NCI-H345 treated with DMSO at 0.1 percent for 48 hours (cell line): ENCODE data around the gene ADIRF.
"Not testable (repeated sequence)": the region's sequence is repeated elsewhere in the genome, so short reads cannot be mapped to it uniquely, and the experiment has no call there.

ENCODE experiments used
- DNase-seq: peaks from one replicate; lab custom pipeline; 2025; ENCODE audit not compliant: unreplicated experiment; lab: John Stamatoyannopoulos, UW

Gene ADIRF

GRCh38 chr10:87019504-87019903 is 51.2 kb downstream of the ADIRF start:
- not testable (repeated sequence) for DNase-seq

DNA sequence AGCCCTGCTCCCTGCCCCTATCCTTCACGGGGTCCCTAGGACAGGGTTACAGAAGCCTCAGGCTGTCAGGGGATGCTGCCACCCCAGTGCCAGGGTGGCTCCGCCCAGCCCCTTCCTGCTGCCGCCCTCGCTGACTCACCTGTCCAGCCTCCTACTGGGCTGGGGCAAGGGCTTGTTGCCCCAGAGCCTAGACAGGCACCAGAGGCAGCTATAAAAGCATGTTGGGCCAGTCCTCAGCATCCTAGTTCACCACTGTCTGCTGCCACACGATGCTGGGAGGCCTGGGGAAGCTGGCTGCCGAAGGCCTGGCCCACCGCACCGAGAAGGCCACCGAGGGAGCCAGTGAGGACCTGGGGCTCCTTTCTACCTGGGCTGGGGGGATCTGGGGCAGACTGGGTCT is 51.8 kb downstream of the ADIRF start, which contains the start of gene FAM25A:
Gene FAM25A (plus strand): TSS at position 239 of the 400 bp plus-strand sequence. CDS start 31 bp downstream, at position 270.
- DNase-seq = not testable (repeated sequence)
